GM12878 (cell line): Measurements from ENCODE around the gene CD38. TPM values are rescaled to one million over a fixed set of nuclear protein-coding genes. Genes with fewer than 3 reads are reported as not detected.

Source experiments
- ATAC-seq: fragments of 200-7000 bp; cut with Tn5 transposase; 3 replicates; pipeline ENCODE4 v1.9.1; 2020; ENCODE audit warnings: mild to moderate bottlenecking, moderate library complexity
- BruUV-seq: library from RNA; stranded (reverse); fragments of 400-500 nt; replicated peaks from 2 replicates; lab custom pipeline; 2021; lab: Mats Ljungman, UMichigan
- CTCF ChIA-PET: fragments of 300-600 bp; sonication (Branson Sonifier 250); formaldehyde crosslinking; extraction: SDS; loops from one replicate; lab custom pipeline; 2021; ENCODE audit warnings: inconsistent platforms; lab: Yijun Ruan, JAX
- POLR2A ChIA-PET: fragments of 350-600 bp; formaldehyde crosslinking; extraction: SDS; loops from one replicate; lab custom pipeline; 2021; ENCODE audit warnings: inconsistent platforms; lab: Charles Lee
- RAD21 ChIA-PET: fragments of 300-600 bp; sonication (Branson Sonifier 250); formaldehyde crosslinking; loops from one replicate; lab custom pipeline; 2023; ENCODE audit warnings: antibody characterized with exemption; ENCODE audit not compliant: unreplicated experiment; lab: Charles Lee
- SMC1A ChIA-PET: fragments of 300-600 bp; sonication (Branson Sonifier 250); formaldehyde crosslinking; loops from one replicate; lab custom pipeline; 2023; ENCODE audit not compliant: unreplicated experiment, uncharacterized antibody; lab: Charles Lee
- DNase-seq: peaks from one replicate; pipeline ENCODE4 v3.0.0-alpha.2; 2011; ENCODE audit warnings: low read depth, low spot score
- FAIRE-seq: peaks from 3 replicates; lab custom pipeline; 2011; peaks lifted over from hg19 to GRCh38; lab: Jason Lieb, UNC
- H2AFZ ChIP-seq: 2 replicates; pipeline ENCODE4 v1.6.0; 2011; ENCODE audit warnings: low read depth, low read length, control low read depth; ENCODE audit not compliant: control insufficient read depth
- H3K27ac ChIP-seq: 2 replicates; pipeline ENCODE4 v1.5.1; 2011; ENCODE audit warnings: control low read depth; ENCODE audit not compliant: control insufficient read depth, insufficient read depth
- H3K27me3 ChIP-seq, 2 experiments: replicated peaks in 1 of 2; 2 replicates each; pipeline versions ENCODE4 v1.6.0 to v1.6.1; 2011; ENCODE audit warnings: low read length in 1 of 2; ENCODE audit not compliant: control insufficient read depth in 2 of 2, insufficient read depth in 2 of 2
- H3K36me3 ChIP-seq, 2 experiments: 2 replicates each; pipeline ENCODE4 v1.5.1; 2011; ENCODE audit warnings: low read length in 1 of 2; ENCODE audit not compliant: control insufficient read depth in 2 of 2, insufficient read depth in 2 of 2
- H3K4me1 ChIP-seq: 2 replicates; pipeline ENCODE4 v1.6.1; 2011; ENCODE audit warnings: mild to moderate bottlenecking, low read length, moderate library complexity, mixed read lengths; ENCODE audit not compliant: control insufficient read depth, insufficient read depth
- H3K4me2 ChIP-seq: 2 replicates; pipeline ENCODE4 v1.6.0; 2011; ENCODE audit warnings: control low read depth; ENCODE audit not compliant: control insufficient read depth, insufficient read depth
- H3K4me3 ChIP-seq: fragments of 200-600 bp; sonication (generic); 2 replicates; pipeline ENCODE4 v1.5.1; 2016
- H3K79me2 ChIP-seq: 2 replicates; pipeline ENCODE4 v1.6.0; 2011; ENCODE audit warnings: low read length; ENCODE audit not compliant: control insufficient read depth, insufficient read depth
- H3K9ac ChIP-seq: 2 replicates; pipeline ENCODE4 v1.8.0; 2011; ENCODE audit warnings: low read length, control low read depth, mixed read lengths; ENCODE audit not compliant: control insufficient read depth, insufficient read depth
- H3K9me3 ChIP-seq: replicated peaks from 3 replicates; pipeline ENCODE4 v1.5.1; 2011; ENCODE audit warnings: mild to moderate bottlenecking, low read length; ENCODE audit not compliant: control insufficient read depth, insufficient read depth
- H4K20me1 ChIP-seq: 2 replicates; pipeline ENCODE4 v1.6.0; 2011; ENCODE audit not compliant: control insufficient read depth, insufficient read depth
- ASH2L ChIP-seq: fragments of 300-600, 200-600 bp; sonication (generic); IDR thresholded peaks from 2 replicates; pipeline ENCODE4 v1.6.1; 2017; ENCODE audit warnings: low read depth, mild to moderate bottlenecking, borderline replicate concordance
- BCLAF1 ChIP-seq: fragments of 450-650 bp; IDR thresholded peaks from 2 replicates; pipeline ENCODE4 v1.6.1; 2017; ENCODE audit warnings: antibody characterized with exemption, mild to moderate bottlenecking, moderate library complexity
- CEBPZ ChIP-seq: fragments of 150-350 bp; IDR thresholded peaks from 2 replicates; pipeline ENCODE4 v1.6.1; 2016; ENCODE audit warnings: low read depth, low read length
- CHD4 ChIP-seq: fragments of 200-600 bp; sonication (generic); IDR thresholded peaks from 2 replicates; pipeline ENCODE4 v1.6.1; 2016; ENCODE audit warnings: mild to moderate bottlenecking
- JUND ChIP-seq: IDR thresholded peaks from 2 replicates; pipeline ENCODE4 v1.6.1; 2012; ENCODE audit warnings: low read depth, mild to moderate bottlenecking, low read length, improper control_type of control experiment, moderate library complexity
- POU2F2 ChIP-seq: IDR thresholded peaks from 3 replicates; pipeline ENCODE4 v1.6.1; 2011; ENCODE audit warnings: low read depth, mild to moderate bottlenecking, low read length, borderline replicate concordance
- RAD21 ChIP-seq: IDR thresholded peaks from 2 replicates; pipeline ENCODE4 v1.6.1; 2011; ENCODE audit warnings: mild to moderate bottlenecking, low read depth, low read length, moderate library complexity; ENCODE audit not compliant: insufficient read depth
- SIX5 ChIP-seq: IDR thresholded peaks from 2 replicates; pipeline ENCODE4 v1.6.1; 2011; ENCODE audit warnings: mild to moderate bottlenecking, low read depth, low read length, moderate library complexity; ENCODE audit not compliant: severe bottlenecking
- SMC3 ChIP-seq: IDR thresholded peaks from 2 replicates; pipeline ENCODE4 v1.6.1; 2011; ENCODE audit warnings: low read length, improper control_type of control experiment, borderline replicate concordance
- STAT1 ChIP-seq: fragments of 450-650 bp; conservative IDR thresholded peaks from 2 replicates; pipeline ENCODE4 v1.6.1; 2014; ENCODE audit warnings: antibody characterized with exemption, mild to moderate bottlenecking
- ZNF274 ChIP-seq: IDR thresholded peaks from one replicate; pipeline ENCODE4 v1.8.0; 2011; ENCODE audit not compliant: insufficient read length, insufficient read depth
- ZNF687 ChIP-seq: fragments of 450-650 bp; IDR thresholded peaks from 2 replicates; pipeline ENCODE4 v1.6.1; 2017; ENCODE audit warnings: mild to moderate bottlenecking, moderate library complexity
- WGBS: methylation state at CpG from one replicate; pipeline ENCODE4 v1.1.6; 2016; ENCODE audit warnings: low lambda C conversion rate; ENCODE audit not compliant: insufficient replicate concordance, insufficient coverage; ENCODE audit errors: missing lambda C conversion rate; 5-methylcytosine and 5-hydroxymethylcytosine counted together
- in situ Hi-C: fragments of 300-500 bp; cut with MboI; formaldehyde crosslinking; loops from 9 replicates; pipeline ENCODE4 v1.14.3; 2018; ENCODE audit warnings: mixed read lengths
- intact Hi-C: fragments of 100-400 bp; cut with micrococcal nuclease; formaldehyde crosslinking; loops from one replicate; pipeline ENCODE4 v1.14.2; 2022; ENCODE audit not compliant: unreplicated experiment
- polyA plus RNA-seq, 11 experiments: library from polyadenylated mRNA; depleted of rRNA in 4 of 11; unstranded in 6 of 11; stranded (reverse) in 5 of 11; fragments of >200 nt; fragmentation: Nextera tagmentation in 4 of 11; fragmentation: Illumina TruSeq in 1 of 11; extraction: Ambion mirVana in 4 of 11; extraction: Trizol in 1 of 11; gene quantifications; 1 replicate in 1 of 11; 2 replicates in 10 of 11; pipeline versions ENCODE4 v1.2.1 to v1.2.3, GENCODE V29; 2011 to 2016; ENCODE audit warnings: inconsistent platforms in 2 of 11, missing spikeins in 2 of 11, low read depth in 1 of 11
- total RNA-seq, 4 experiments: library from RNA; depleted of rRNA in 3 of 4; stranded (reverse); fragments of >200 nt in 3 of 4; fragmentation: Illumina TruSeq in 1 of 4; extraction: Trizol in 1 of 4; gene quantifications; 2 replicates each; pipeline versions ENCODE4 v1.2.1 to v1.2.3, GENCODE V29; 2013 to 2021

The CD38 gene
- total and polyA plus RNA-seq, 10 of the 15 experiments (the other 5 are each of a cell fraction or from before 2014, with no cell fraction given), result 3.5 to 39.8 (median 12.7) TPM

GRCh38 chr4:15729910-15730533, 48.1 kb upstream of the CD38 start:
- SMC1A ChIA-PET, result interaction anchor here (0.7 to 7.2 kb wide), 12 partner anchors 13 to 271 kb away, joined by 3 to 47 read pairs (median 6); no protein-coding TSS in a partner anchor
- Histone ChIP-seq H3K79me2 (no peaks in the 10 kb centered on the region), H4K20me1 (no peaks in the 10 kb centered on the region), H3K27ac (no peak overlapping the region), H3K9ac (no peak overlapping the region), H3K4me3 (no peak overlapping the region), H3K4me1 (no peaks in the 10 kb centered on the region), H2AFZ (no peak overlapping the region), H3K9me3 (no peaks in the 10 kb centered on the region; the same call in 2 of the 3 replicates), H3K36me3 (no peaks in the 10 kb centered on the region), H3K4me2 (no peak overlapping the region), H3K27me3 (no peaks in the 10 kb centered on the region; a peak in 1 of 4 replicates)
- POLR2A ChIA-PET, result interaction anchor here (0.5 kb wide), 1 partner anchor 151 kb away, joined by 5 read pairs; no protein-coding TSS in a partner anchor
- ATAC-seq (peak; percentile 84), DNase-seq (peak; percentile 2), FAIRE-seq (peak; percentile 35)
- WGBS, result 34% methylated on average over 3 of the region's 3 CpGs
- CTCF ChIA-PET, result interaction anchor here (1.0 to 6.2 kb wide), 17 partner anchors 11 to 271 kb away, joined by 3 to 52 read pairs (median 4); no protein-coding TSS in a partner anchor
- intact Hi-C loops, result loop anchor here (1.0 to 2.0 kb wide), 6 partner anchors 48 to 271 kb away; partner anchors contain the start of gene CD38
- BruUV-seq, result no TSS peak
- RAD21 ChIA-PET, result interaction anchor here (1.2 to 6.8 kb wide), 5 partner anchors 45 to 226 kb away, joined by 3 to 39 read pairs (median 13); no protein-coding TSS in a partner anchor
- in situ Hi-C loops, result loop anchor here (5.0 kb wide), 1 partner anchor 222 kb away; no protein-coding TSS in a partner anchor
- TF ChIP-seq STAT1, result no peak
- TF ChIP-seq ZNF687, result no peak
- no peak for TF ChIP-seq ZNF274
- peak; percentile 92 for TF ChIP-seq RAD21
- no peak for TF ChIP-seq CEBPZ
- no peak for TF ChIP-seq CHD4
- no peak for TF ChIP-seq POU2F2
- TF ChIP-seq JUND, result no peak
- TF ChIP-seq SMC3, result peak; percentile 88
- TF ChIP-seq SIX5, result no peak
- TF ChIP-seq BCLAF1, result no peak
- TF ChIP-seq ASH2L, result no peak
